ENCODE measurements around the gene SLC24A3.

The SLC24A3 gene

DNA sequence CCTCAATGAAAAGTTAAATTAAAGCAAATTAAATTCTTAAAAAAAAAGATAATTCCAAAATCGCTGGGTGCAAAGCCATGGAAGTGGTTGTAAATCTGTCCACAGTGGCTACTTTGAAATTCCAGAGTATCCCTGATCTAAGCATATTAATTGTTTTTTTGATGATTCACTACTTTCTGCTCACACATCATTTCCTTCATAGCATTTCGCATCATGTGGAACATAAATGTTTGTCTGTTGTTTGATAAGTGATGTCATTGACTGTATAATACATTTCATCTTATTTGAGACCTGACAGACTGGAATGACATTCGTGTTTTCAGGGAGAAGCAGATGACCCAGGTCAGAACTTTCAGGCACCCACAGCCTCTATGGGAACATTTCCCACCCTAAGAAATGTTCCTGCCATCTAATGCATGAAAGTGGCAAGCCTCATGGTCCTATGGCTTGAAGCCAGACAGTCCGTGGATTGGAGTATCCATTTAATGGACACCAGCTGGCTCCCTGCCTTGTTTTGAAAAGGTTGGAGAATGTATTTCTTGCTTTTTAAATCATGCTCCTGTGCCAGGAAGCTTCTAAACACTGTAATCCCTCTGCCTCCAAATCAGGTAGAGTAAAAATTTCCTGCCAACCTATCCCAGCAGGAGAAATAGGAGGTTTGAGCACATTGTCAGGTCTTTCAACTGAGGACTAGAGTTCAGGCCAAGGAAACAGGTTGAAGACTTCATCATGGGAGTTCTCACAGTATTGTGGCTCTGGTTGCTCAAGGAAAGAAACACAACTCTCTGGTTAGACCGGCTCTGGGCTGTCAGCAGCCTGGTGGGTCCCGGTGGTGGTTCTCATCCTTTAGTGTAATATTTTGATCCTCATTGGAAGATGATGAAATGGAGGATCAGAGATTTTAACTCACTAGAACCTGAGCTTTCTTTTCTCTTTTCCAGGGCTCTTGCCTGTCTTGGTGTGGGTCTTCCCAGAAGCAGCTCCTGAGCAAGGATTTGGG, 157.9 kb downstream of the SLC24A3 start:
- Histone ChIP-seq H3K9me3 (ENCODE audit: control insufficient read depth, low read length) (no peaks in the 10 kb centered on the region), H3K27me3 (ENCODE audit: control insufficient read depth, insufficient read depth, low read length) (no peaks in the 10 kb centered on the region), H3K4me1 (ENCODE audit: control insufficient read depth, insufficient read depth, low read length) (no peaks in the 10 kb centered on the region), H3K9ac (ENCODE audit: low read length) (no peak overlapping the region), H3K36me3 (ENCODE audit: control insufficient read depth, insufficient read depth, low read length) (no peaks in the 10 kb centered on the region), H3K4me3 (ENCODE audit: low read length) (no peak overlapping the region)

- no peak overlapping the region for H3K9ac ChIP-seq (ENCODE audit: low read length)
- no peaks in the 10 kb centered on the region for H3K27me3 ChIP-seq (ENCODE audit: control insufficient read depth, insufficient read depth, low read length)
- H3K4me1 ChIP-seq (ENCODE audit: control insufficient read depth, insufficient read depth, low read length), result no peaks in the 10 kb centered on the region
- no peaks in the 10 kb centered on the region for H3K36me3 ChIP-seq (ENCODE audit: control insufficient read depth, insufficient read depth, low read length)
- H3K9me3 ChIP-seq (ENCODE audit: control insufficient read depth, low read length), result no peaks in the 10 kb centered on the region
- no peak overlapping the region for H3K4me3 ChIP-seq (ENCODE audit: low read length)
Measured at GRCh38 chr20:19371112-19371511, 158.7 kb downstream of the SLC24A3 start.

- no peaks in the 10 kb centered on the region for H3K36me3 ChIP-seq (ENCODE audit: control insufficient read depth, insufficient read depth, low read length)
- H3K4me1 ChIP-seq (ENCODE audit: control insufficient read depth, insufficient read depth, low read length), result no peaks in the 10 kb centered on the region
- H3K9ac ChIP-seq (ENCODE audit: low read length), result no peak overlapping the region
- no peak overlapping the region for H3K4me3 ChIP-seq (ENCODE audit: low read length)
- no peaks in the 10 kb centered on the region for H3K27me3 ChIP-seq (ENCODE audit: control insufficient read depth, insufficient read depth, low read length)
- no peaks in the 10 kb centered on the region for H3K9me3 ChIP-seq (ENCODE audit: control insufficient read depth, low read length)
Measured at GRCh38 chr20:19374216-19374615, 161.8 kb downstream of the SLC24A3 start.

DNA sequence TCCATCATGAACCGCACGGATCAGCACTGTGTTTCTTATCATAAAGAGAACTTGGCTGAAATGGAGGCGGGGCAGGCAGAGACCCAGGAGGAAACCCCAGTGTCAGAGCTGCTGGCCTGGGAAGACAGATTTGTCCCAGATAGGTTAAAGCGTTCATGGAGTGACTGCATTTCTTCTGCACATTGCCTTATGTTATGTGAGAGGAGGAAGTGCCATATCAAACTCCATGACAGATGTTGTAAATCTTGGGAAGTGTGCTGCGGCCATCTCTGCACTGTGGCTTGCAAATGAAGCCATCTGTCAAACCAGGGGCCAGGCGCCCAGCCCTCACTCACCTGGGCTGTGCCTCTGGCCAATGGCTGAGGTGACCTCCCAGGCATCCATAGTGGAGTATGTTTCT, 163.0 kb downstream of the SLC24A3 start:
- Histone ChIP-seq H3K4me1 (ENCODE audit: control insufficient read depth, insufficient read depth, low read length) (no peaks in the 10 kb centered on the region), H3K36me3 (ENCODE audit: control insufficient read depth, insufficient read depth, low read length) (no peaks in the 10 kb centered on the region), H3K9ac (ENCODE audit: low read length) (no peak overlapping the region), H3K4me3 (ENCODE audit: low read length) (no peak overlapping the region), H3K9me3 (ENCODE audit: control insufficient read depth, low read length) (no peaks in the 10 kb centered on the region), H3K27me3 (ENCODE audit: control insufficient read depth, insufficient read depth, low read length) (no peaks in the 10 kb centered on the region)

GRCh38 chr20:19375801-19376200, 163.4 kb downstream of the SLC24A3 start:
- no peaks in the 10 kb centered on the region for H3K4me1 ChIP-seq (ENCODE audit: control insufficient read depth, insufficient read depth, low read length)
- H3K9me3 ChIP-seq (ENCODE audit: control insufficient read depth, low read length), result no peaks in the 10 kb centered on the region
- no peak overlapping the region for H3K9ac ChIP-seq (ENCODE audit: low read length)
- H3K36me3 ChIP-seq (ENCODE audit: control insufficient read depth, insufficient read depth, low read length), result no peaks in the 10 kb centered on the region
- no peaks in the 10 kb centered on the region for H3K27me3 ChIP-seq (ENCODE audit: control insufficient read depth, insufficient read depth, low read length)
- H3K4me3 ChIP-seq (ENCODE audit: low read length), result no peak overlapping the region

- Histone ChIP-seq H3K9me3 (ENCODE audit: control insufficient read depth, low read length) (no peaks in the 10 kb centered on the region), H3K27me3 (ENCODE audit: control insufficient read depth, insufficient read depth, low read length) (no peaks in the 10 kb centered on the region), H3K4me1 (ENCODE audit: control insufficient read depth, insufficient read depth, low read length) (no peaks in the 10 kb centered on the region), H3K9ac (ENCODE audit: low read length) (no peak overlapping the region), H3K36me3 (ENCODE audit: control insufficient read depth, insufficient read depth, low read length) (no peaks in the 10 kb centered on the region), H3K4me3 (ENCODE audit: low read length) (no peak overlapping the region)
Measured at GRCh38 chr20:19376451-19377229, 164.2 kb downstream of the SLC24A3 start.

DNA sequence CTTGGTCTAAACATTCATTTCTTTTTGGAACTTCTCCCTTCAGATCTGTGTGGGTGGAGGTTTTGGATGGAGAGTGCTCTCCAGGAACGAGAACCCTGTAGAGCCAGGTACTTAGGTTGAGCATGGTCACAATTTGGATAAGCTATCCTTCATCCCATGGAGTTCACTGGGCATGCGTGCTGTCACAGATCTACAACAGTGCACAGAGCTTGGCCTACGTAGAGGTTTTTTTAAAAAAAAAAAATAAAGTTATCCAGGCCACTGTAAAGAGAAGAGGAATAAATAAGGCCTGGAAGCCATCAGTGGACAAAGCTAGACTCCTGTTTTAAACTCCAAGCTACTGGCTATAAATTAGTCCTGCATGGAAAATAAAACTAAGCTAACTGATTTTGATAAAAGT, 165.6 kb downstream of the SLC24A3 start:
- Histone ChIP-seq H3K4me3 (ENCODE audit: low read length) (no peak overlapping the region), H3K36me3 (ENCODE audit: control insufficient read depth, insufficient read depth, low read length) (no peaks in the 10 kb centered on the region), H3K4me1 (ENCODE audit: control insufficient read depth, insufficient read depth, low read length) (no peaks in the 10 kb centered on the region), H3K27me3 (ENCODE audit: control insufficient read depth, insufficient read depth, low read length) (no peaks in the 10 kb centered on the region), H3K9me3 (ENCODE audit: control insufficient read depth, low read length) (no peaks in the 10 kb centered on the region), H3K9ac (ENCODE audit: low read length) (no peak overlapping the region)

DNA sequence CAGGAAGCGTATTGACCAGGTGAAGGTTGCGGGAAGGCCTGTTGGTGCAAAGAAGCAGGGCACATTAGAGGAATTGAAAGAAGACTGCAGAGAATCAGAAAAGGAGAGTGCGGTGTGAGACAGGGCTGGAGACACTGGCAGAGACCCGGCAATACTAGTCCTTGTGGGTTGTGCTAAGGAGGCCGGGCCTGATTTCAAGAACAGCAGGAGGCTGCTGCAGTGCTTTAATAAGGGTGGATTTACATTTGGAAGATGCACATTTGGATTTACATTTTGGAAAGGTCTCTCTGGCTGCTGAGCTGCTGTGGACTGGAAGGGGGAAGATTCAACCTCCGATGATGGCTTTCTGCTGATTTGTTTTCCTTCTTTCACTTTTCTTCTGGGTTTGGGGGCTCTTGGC, 167.8 kb downstream of the SLC24A3 start:
- H3K4me3 ChIP-seq (ENCODE audit: low read length), result no peak overlapping the region
- H3K9ac ChIP-seq (ENCODE audit: low read length), result no peak overlapping the region
- no peaks in the 10 kb centered on the region for H3K4me1 ChIP-seq (ENCODE audit: control insufficient read depth, insufficient read depth, low read length)
- H3K9me3 ChIP-seq (ENCODE audit: control insufficient read depth, low read length), result no peaks in the 10 kb centered on the region
- H3K36me3 ChIP-seq (ENCODE audit: control insufficient read depth, insufficient read depth, low read length), result no peaks in the 10 kb centered on the region
- no peaks in the 10 kb centered on the region for H3K27me3 ChIP-seq (ENCODE audit: control insufficient read depth, insufficient read depth, low read length)

DNA sequence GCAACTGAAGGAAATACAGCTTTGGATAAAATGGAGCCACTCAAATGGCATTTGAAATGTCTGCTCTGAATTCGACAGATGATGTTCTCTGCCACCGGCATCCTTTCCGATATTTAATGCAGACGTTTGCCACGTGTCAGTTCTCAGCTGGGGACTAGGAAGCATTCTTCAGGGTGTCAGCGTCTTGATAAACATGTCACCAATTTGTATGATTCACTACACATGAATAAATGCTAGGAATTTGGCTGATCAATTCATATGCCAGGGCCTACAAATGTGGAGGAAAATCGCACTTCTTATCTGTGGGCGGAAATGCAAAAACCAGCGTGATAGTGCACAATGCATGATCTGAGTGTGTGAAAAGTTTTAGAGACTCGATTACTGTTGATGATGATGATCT, 169.5 kb downstream of the SLC24A3 start:
- H3K27me3 ChIP-seq (ENCODE audit: control insufficient read depth, insufficient read depth, low read length), result no peaks in the 10 kb centered on the region
- H3K4me3 ChIP-seq (ENCODE audit: low read length), result no peak overlapping the region
- no peaks in the 10 kb centered on the region for H3K4me1 ChIP-seq (ENCODE audit: control insufficient read depth, insufficient read depth, low read length)
- no peaks in the 10 kb centered on the region for H3K36me3 ChIP-seq (ENCODE audit: control insufficient read depth, insufficient read depth, low read length)
- no peaks in the 10 kb centered on the region for H3K9me3 ChIP-seq (ENCODE audit: control insufficient read depth, low read length)
- H3K9ac ChIP-seq (ENCODE audit: low read length), result no peak overlapping the region

DNA sequence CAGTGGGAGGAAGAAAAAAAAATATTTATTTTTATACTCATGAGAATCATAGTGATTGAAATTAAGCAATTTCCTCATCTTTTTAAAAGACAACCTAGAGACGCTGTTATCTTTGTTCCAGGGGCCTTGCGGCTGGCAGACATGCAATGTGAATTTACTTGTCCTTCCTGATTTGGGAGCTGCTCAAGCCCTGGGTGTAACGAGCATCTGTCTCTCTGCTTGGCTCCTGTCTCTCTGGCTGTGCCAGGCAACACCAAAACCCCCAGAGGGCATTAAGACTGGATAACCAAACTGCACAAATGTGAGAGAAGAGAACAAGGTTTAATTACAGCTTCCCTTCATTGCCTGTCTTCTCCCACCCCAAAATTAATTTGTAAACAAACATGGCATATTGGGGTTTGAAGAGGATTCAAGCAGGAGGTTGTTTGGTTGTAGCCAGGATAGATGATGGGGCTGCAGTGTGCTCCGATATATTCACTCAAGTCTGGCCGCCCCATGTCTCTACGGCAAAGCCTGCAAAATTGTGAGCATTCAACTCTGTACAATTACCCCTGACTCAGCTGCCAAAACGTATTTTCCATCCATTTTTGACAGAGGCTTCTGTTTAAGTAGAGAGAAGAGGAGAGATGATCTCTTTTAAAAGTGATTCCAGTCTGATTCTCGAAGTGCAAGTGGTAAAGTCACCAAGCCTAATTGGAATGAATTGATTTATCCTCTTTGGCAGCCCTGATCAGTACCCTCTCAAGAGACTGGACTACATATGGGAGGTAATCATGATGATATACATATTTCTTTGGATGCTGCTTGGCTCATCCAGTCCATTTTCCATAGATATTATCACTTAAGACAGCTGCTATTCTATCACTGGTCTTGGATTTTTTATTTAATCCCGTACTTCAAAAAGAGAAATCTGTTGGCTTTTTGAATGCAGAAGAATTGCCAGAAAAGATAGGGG, 170.2 kb downstream of the SLC24A3 start:
- H3K4me3 ChIP-seq (ENCODE audit: low read length), result no peak overlapping the region
- no peaks in the 10 kb centered on the region for H3K9me3 ChIP-seq (ENCODE audit: control insufficient read depth, low read length)
- no peaks in the 10 kb centered on the region for H3K36me3 ChIP-seq (ENCODE audit: control insufficient read depth, insufficient read depth, low read length)
- H3K4me1 ChIP-seq (ENCODE audit: control insufficient read depth, insufficient read depth, low read length), result no peaks in the 10 kb centered on the region
- no peaks in the 10 kb centered on the region for H3K27me3 ChIP-seq (ENCODE audit: control insufficient read depth, insufficient read depth, low read length)
- no peak overlapping the region for H3K9ac ChIP-seq (ENCODE audit: low read length)

GRCh38 chr20:19384940-19385339, 172.5 kb downstream of the SLC24A3 start:
- no peaks in the 10 kb centered on the region for H3K4me1 ChIP-seq (ENCODE audit: control insufficient read depth, insufficient read depth, low read length)
- no peaks in the 10 kb centered on the region for H3K36me3 ChIP-seq (ENCODE audit: control insufficient read depth, insufficient read depth, low read length)
- no peak overlapping the region for H3K9ac ChIP-seq (ENCODE audit: low read length)
- no peaks in the 10 kb centered on the region for H3K9me3 ChIP-seq (ENCODE audit: control insufficient read depth, low read length)
- no peak overlapping the region for H3K4me3 ChIP-seq (ENCODE audit: low read length)
- H3K27me3 ChIP-seq (ENCODE audit: control insufficient read depth, insufficient read depth, low read length), result no peaks in the 10 kb centered on the region
